ENCODE results near the gene CEACAM18.
"Not testable (repeated sequence)": the region's sequence is repeated elsewhere in the genome, so short reads cannot be mapped to it uniquely, and the experiment has no call there.

CEACAM18 gene

GRCh38 chr19:51478381-51479234 is at the start of gene CEACAM18:
TSS of gene CEACAM18 (plus strand) at chr19:51478539.
- DNase-seq (ENCODE audit: low read depth) = no peak

- DNase-seq (ENCODE audit: low read depth) = no peak
These were observed 48.1 kb upstream of the CEACAM18 start for GRCh38 chr19:51430221-51430620.

- no peak for DNase-seq (ENCODE audit: low read depth)
These were observed 47.2 kb upstream of the CEACAM18 start for GRCh38 chr19:51431124-51431523.

- no peak for DNase-seq (ENCODE audit: low read depth)
These were observed 45.3 kb upstream of the CEACAM18 start for GRCh38 chr19:51433043-51433442.

- DNase-seq (ENCODE audit: low read depth) = no peak
These were observed 43.9 kb upstream of the CEACAM18 start for GRCh38 chr19:51434456-51434855.

GRCh38 chr19:51439021-51439465 is 39.3 kb upstream of the CEACAM18 start:
- no peak for DNase-seq (ENCODE audit: low read depth)

GRCh38 chr19:51440052-51440451 is 38.3 kb upstream of the CEACAM18 start:
- DNase-seq (ENCODE audit: low read depth) = no peak

GRCh38 chr19:51440846-51441409 is 37.4 kb upstream of the CEACAM18 start:
- DNase-seq (ENCODE audit: low read depth) = peak; percentile 51

- peak; percentile 79 for DNase-seq (ENCODE audit: low read depth)
These were observed 36.6 kb upstream of the CEACAM18 start for GRCh38 chr19:51441410-51442390.

GRCh38 chr19:51447510-51447909 is 30.8 kb upstream of the CEACAM18 start:
- not testable (repeated sequence) for DNase-seq (ENCODE audit: low read depth)

GRCh38 chr19:51448011-51448410 is 30.3 kb upstream of the CEACAM18 start:
- DNase-seq (ENCODE audit: low read depth) = no peak

GRCh38 chr19:51448411-51449016 is 29.8 kb upstream of the CEACAM18 start:
- peak; percentile 12 for DNase-seq (ENCODE audit: low read depth)

- DNase-seq (ENCODE audit: low read depth) = peak; percentile 19
These were observed 27.5 kb upstream of the CEACAM18 start for GRCh38 chr19:51450730-51451307.

GRCh38 chr19:51456541-51457290 is 21.6 kb upstream of the CEACAM18 start:
- DNase-seq (ENCODE audit: low read depth) = no peak

- DNase-seq (ENCODE audit: low read depth) = no peak
These were observed 20.9 kb upstream of the CEACAM18 start for GRCh38 chr19:51457351-51458013.

GRCh38 chr19:51458051-51458645 is 20.2 kb upstream of the CEACAM18 start, which contains the start of gene SIGLEC8:
TSS of gene SIGLEC8 (minus strand) at chr19:51458454. CDS start at chr19:51458387, 67 bp downstream.
- no peak for DNase-seq (ENCODE audit: low read depth)

- DNase-seq (ENCODE audit: low read depth) = no peak
These were observed 19.3 kb upstream of the CEACAM18 start for GRCh38 chr19:51458899-51459505.

- no peak for DNase-seq (ENCODE audit: low read depth)
These were observed 18.0 kb upstream of the CEACAM18 start for GRCh38 chr19:51460164-51460992.

All from activated T-helper 9 cell treated with anti-CD3 and anti-CD28 coated beads, Interleukin-2, amount 50 U/mL, for 16 hours (primary cell).